ENCODE results near the gene NTSR2.

DNA sequence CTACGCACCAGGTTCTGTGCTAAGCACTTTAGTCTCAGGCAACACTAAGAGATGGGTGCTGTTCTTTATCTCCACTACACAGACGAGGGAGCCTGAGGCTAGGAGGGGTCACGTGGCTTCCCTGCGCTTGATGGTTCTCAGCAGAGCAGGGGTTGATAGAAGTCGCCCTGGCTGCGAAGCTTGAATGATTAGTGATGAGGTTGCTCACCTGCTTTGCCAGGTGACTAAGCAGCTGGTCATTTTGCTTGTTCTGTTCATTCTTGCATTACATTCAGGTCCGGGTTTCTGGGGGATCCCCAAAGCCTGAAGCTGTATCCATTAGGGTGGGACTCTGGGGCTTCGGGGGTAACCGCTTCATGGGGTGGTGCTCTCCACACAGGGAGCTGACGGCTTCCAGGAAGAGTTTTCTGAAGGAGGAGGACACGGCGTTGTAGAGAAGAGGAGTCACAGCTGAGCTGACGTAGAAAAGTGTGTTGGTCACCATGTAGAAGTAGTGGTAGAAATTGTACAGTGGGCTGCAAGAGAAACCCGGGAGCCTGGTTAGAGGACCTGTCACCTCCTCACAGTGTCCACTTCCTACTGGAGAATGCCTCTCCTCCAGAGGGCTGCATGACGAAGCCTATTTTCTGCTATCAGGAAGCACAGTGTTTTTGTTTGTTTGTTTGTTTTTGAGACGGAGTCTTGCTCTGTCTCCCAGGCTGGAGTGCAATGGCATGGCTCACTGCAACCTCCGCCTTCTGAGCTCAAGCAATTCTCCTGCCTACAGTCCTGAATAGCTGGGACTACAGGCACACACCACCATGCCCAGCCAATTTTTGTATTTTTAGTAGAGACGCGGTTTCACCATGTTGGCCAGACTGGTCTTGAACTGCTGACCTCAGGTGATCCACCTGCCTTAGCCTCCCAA is 11.5 kb downstream of the NTSR2 start:
- TF ChIP-seq, protein P1, sequence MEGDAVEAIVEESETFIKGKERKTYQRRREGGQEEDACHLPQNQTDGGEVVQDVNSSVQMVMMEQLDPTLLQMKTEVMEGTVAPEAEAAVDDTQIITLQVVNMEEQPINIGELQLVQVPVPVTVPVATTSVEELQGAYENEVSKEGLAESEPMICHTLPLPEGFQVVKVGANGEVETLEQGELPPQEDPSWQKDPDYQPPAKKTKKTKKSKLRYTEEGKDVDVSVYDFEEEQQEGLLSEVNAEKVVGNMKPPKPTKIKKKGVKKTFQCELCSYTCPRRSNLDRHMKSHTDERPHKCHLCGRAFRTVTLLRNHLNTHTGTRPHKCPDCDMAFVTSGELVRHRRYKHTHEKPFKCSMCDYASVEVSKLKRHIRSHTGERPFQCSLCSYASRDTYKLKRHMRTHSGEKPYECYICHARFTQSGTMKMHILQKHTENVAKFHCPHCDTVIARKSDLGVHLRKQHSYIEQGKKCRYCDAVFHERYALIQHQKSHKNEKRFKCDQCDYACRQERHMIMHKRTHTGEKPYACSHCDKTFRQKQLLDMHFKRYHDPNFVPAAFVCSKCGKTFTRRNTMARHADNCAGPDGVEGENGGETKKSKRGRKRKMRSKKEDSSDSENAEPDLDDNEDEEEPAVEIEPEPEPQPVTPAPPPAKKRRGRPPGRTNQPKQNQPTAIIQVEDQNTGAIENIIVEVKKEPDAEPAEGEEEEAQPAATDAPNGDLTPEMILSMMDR (IDR thresholded peaks at IDR 0.05): no peak
- TF ChIP-seq POLR2A (IDR thresholded peaks at IDR 0.05): no peak
- no peak for TF ChIP-seq POLR2AphosphoS5 (IDR thresholded peaks at IDR 0.05; ENCODE audit: insufficient read depth in 1 of 2, low read depth in 1 of 2)
